Stimulated activated CD4-positive, alpha-beta T cell treated with anti-CD3 and anti-CD28 coated beads, Interleukin-1b, Interleukin-23, amount 100 ng/mL, for 4 hours (primary cell): ENCODE measurements around the gene AHSA1.
A peak's percentile ranks its signal among the peaks of the same experiment; 100 is the strongest.
"Not testable (repeated sequence)": the region's sequence is repeated elsewhere in the genome, so short reads cannot be mapped to it uniquely, and the experiment has no call there.

Experiments
- DNase-seq, 2 donors: peaks; one replicate each; pipeline ENCODE4 v3.0.0-alpha.2; 2020; ENCODE audit warnings: low read depth in 2 of 2

AHSA1 gene

DNA sequence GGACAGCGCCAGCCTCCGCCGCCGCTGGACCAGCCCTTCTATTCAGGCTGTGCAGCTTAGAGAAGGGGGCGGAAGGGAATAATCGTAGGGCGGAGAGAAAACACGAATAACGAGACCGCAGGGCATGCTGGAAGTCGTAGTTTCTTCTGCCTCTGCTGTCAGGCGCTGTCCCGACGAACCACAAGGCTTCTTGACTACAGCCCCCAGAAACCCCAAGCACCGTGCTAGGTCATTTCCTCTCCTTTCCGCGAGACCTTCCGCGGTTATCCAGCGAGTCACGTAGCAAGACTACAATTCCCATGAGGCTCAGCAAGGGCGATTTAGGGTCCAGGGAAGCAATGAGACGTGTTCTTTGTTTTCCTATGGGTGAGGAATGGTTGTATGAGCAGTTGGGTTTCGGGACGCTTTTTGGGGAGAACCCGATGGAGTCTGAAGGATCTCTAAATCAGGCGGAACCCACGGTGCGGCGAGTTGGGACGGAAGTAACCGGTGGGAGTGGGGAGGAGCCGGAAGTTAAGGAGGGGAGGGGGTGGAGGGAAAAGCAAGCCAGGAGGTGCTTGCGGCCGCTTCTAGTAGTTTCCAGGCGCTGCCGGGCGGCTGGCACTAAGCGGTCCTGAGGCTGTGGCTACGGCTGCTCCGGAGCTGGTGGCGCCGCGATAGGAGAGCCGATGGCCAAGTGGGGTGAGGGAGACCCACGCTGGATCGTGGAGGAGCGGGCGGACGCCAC lies at the start of gene AHSA1, which contains the start of gene VIPAS39:
TSS of gene AHSA1 (plus strand) at position 572 of the 727 bp plus-strand sequence. CDS start at position 669, 97 bp downstream.
TSS of gene VIPAS39 (minus strand) at position 80 of the 727 bp plus-strand sequence. CDS start 3,499 bp downstream, outside the sequence.
- DNase-seq: peak; percentile 73 to 83

GRCh38 chr14:77409131-77409533 lies 48.8 kb upstream of the AHSA1 start:
- no peak for DNase-seq

GRCh38 chr14:77415403-77416030 lies 42.4 kb upstream of the AHSA1 start:
- DNase-seq: not testable (repeated sequence)

DNA sequence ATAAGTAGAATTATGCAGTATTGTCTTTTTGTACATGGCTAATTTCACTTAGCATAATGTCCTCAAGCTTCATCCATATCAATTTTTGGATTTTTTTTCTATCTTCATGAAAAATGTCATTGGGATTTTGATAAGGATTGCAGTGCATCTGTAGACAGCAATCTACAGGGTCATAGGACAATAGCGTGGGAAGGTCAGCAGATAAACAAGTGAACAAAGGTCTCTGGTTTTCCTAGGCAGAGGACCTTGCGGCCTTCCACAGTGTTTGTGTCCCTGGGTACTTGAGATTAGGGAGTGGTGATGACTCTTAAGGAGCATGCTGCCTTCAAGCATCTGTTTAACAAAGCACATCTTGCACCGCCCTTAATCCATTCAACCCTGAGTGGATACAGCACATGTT lies 41.8 kb upstream of the AHSA1 start:
- not testable (repeated sequence) for DNase-seq

- DNase-seq: no peak
Observed at GRCh38 chr14:77416836-77417235, 41.1 kb upstream of the AHSA1 start.

DNA sequence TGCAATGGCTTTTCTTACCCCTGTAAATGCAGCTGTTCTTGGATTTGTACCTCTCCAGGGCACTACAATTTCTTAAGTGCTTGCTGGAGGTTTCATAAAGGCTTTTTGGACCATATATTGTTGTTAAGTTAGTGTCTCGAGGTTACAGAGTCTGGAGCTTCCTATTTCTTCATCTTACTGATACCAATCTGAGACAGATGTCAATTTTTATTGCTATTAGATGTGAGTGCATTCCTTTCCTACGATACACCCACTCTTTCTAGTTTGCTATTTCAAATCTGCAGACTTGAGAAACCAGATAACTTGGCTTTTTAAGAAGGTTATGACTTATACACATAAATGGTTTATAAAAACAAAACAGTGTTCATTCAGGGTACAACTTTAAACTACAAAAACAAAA lies 36.7 kb upstream of the AHSA1 start:
- no peak for DNase-seq

- DNase-seq: no peak
Observed at GRCh38 chr14:77423423-77423822, 34.5 kb upstream of the AHSA1 start, which contains the start of gene NOXRED1. Gene NOXRED1, minus strand, starts transcription at chr14:77423523. Its CDS starts 634 bp downstream, at chr14:77422889.

DNA sequence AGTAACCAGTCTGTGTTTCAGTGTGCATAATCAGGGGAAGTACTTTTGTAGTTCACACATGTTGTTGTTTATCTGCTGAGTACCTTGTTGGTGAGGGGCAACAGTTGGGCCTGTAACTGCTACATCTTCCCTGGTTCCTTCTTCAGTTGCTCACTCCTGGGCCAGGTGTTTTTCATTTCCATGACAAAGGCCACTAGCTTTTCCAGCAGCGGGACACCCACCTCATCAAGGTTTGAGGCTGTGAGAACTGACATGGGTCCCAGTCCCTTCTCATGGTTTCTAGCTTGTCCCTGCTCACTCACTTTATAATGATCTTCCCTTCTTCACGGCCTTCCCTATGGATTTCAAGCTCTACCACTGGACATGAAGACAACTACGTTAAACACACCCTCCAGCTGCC lies 33.0 kb upstream of the AHSA1 start:
- DNase-seq: no peak

GRCh38 chr14:77426396-77426795 lies 31.5 kb upstream of the AHSA1 start:
- DNase-seq: no peak

- DNase-seq: no peak
Observed at GRCh38 chr14:77436042-77436441, 21.9 kb upstream of the AHSA1 start.

DNA sequence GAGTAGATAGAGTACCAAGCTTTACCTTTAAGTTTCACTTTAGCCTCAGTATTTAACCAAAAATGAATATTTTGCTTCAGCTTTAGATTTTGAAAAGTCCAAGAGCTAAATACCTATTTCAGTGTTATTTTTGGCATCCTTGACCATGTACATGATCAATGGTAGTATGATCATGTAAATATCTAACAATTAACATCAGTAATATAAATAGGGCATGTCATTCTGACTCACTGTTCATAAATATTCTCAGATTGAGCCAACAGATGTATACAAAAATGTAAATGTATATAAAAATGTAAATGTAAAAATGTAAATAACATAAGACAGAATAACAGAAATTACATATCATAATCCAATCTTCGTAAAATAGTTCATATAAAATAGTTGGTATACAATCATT lies 19.3 kb upstream of the AHSA1 start:
- DNase-seq: no peak

- DNase-seq: no peak
Observed at GRCh38 chr14:77439861-77440260, 18.0 kb upstream of the AHSA1 start.

GRCh38 chr14:77442196-77442595 lies 15.7 kb upstream of the AHSA1 start:
- no peak for DNase-seq

GRCh38 chr14:77455966-77456640 lies 1.8 kb upstream of the AHSA1 start:
- DNase-seq: no peak

GRCh38 chr14:77457115-77457521 lies 775 bp upstream of the AHSA1 start:
- DNase-seq: no peak

DNA sequence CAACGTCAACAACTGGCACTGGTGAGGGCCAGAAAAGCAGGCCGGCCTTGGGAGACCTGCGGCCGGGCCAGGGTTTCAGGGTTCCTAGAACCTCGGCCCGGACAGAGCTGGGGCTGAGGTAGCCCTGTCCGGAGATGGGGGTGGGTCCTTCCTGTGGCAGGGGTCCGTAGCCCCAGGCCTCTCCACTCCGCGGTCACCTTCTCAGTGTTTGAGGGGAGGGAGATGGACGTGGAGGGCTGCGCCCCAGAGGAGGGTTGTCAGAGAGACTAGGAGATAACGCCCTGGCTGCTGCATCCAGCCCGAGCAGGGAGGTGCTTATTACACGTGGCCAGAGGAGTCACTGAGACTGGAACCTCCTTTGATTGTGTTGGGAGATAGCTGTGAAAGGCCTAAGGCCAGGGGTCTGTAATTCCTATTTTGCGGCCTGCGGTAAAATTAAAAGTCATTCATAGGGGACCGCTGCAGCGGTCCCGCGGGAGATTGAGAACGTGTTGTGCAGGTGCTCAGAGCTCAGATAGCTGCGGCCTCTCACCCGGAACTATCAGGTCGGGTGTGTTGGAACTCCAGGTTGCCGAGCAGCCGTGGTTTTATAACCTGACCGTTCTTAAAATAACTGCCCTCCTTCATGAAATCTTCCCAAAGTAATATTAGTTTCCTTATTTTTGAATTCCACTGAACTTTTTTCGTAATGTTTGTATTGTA lies 507 bp downstream of the AHSA1 start:
- DNase-seq: peak in 1 of 2 donors; percentile 22

- peak; percentile 30 to 39 for DNase-seq
Observed at GRCh38 chr14:77459072-77459723, 1.3 kb downstream of the AHSA1 start.

GRCh38 chr14:77467801-77468200 lies 9.9 kb downstream of the AHSA1 start:
- no peak for DNase-seq

GRCh38 chr14:77469067-77469505 lies 11.2 kb downstream of the AHSA1 start:
- DNase-seq: no peak

DNA sequence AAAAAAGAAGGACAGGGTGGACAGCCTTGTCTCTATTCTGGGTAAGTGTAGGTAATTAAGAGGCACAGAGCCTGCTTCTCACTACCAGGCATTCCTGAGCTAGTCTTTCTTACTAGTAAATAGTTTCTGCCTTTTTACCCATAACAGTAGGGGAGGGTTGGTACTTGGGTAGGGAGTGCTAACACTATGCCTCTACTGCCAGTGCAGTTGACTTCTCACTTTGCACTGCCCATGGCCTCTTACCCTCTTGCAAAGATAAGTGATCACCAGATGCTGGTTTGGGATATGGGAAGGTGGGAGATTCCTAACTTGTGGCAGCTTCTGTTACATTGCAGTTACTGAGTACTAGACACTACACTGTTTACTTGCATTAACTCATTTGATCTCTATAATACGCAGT lies 11.6 kb downstream of the AHSA1 start:
- no peak for DNase-seq

DNA sequence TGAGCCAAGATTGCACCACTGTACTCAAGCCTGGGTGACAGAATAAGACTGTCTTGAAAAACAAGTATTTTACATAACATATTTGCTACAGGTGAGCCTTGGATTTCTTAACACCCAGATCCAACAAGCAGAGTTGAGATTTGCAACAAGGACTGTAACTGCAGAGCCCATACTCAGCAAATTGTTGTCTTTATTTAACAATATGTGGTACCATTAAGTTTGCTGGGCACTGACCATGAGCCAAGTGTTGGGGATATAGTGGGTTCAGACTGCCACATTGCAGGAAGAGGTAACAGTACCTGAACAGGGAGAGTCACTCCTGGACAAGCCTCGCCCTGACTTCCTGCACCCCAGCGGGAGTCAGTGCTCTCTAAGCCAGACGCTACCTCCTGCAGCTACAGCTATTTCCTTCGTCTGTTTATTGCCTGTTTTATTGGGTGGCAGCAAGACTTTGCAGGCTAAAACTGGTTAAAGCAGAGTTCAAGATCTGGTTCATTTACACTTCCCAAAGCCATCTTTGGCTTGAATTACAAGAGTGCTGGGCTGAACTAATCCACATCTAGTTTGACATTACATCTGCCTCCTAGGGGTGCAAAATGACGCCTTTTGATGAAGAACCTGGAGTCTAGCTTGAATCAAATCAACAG lies 12.5 kb downstream of the AHSA1 start:
- no peak for DNase-seq
